ENCODE data around the gene SUV39H2. TPM values are rescaled to one million over a fixed set of nuclear protein-coding genes. Genes with fewer than 3 reads are reported as not detected.

The SUV39H2 gene
- total RNA-seq, 1 donor from 2014 or later: 79.7 TPM

DNA sequence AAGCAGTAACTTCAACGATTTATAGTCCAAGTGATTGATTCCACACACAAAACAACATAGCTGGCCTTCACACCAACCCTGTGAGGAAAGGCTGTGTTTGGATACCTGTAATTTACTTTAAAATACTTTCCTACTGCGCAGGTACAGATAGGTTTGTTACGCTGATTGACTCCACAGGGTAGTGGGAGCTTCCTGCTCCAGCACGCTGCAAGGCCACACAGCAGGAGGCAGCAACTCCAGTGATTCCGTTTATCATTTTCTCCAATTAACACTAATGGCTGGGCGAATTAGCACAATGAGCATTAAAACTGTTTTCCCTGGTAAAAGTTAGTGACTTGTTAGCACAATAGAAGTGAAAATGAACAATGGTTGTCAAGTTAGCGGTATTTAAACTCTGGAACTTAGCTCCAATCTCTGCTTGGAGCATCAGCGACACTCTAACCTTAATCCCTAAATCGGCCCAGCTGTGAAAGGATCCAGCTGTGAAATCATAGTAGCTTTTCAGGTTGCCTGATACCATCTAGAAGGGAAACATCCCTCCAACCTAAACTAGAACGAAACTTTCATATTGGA is 74.3 kb downstream of the SUV39H2 start:
- Mint-ChIP-seq H3K4me3 (peak overlapping the region; percentile 98), H3K27me3 (ENCODE audit: low read depth) (no peaks in the 10 kb centered on the region), H3K27ac (ENCODE audit: unreplicated experiment) (no peak overlapping the region), H3K4me1 (peaks cover 27% of the 10 kb centered on the region), H3K9me3 (no peaks in the 10 kb centered on the region), H3K36me3 (ENCODE audit: low read depth) (no peaks in the 10 kb centered on the region)
- DNase-seq (ENCODE audit: low read depth, low spot score): no peak
- TF ChIP-seq, protein P1, sequence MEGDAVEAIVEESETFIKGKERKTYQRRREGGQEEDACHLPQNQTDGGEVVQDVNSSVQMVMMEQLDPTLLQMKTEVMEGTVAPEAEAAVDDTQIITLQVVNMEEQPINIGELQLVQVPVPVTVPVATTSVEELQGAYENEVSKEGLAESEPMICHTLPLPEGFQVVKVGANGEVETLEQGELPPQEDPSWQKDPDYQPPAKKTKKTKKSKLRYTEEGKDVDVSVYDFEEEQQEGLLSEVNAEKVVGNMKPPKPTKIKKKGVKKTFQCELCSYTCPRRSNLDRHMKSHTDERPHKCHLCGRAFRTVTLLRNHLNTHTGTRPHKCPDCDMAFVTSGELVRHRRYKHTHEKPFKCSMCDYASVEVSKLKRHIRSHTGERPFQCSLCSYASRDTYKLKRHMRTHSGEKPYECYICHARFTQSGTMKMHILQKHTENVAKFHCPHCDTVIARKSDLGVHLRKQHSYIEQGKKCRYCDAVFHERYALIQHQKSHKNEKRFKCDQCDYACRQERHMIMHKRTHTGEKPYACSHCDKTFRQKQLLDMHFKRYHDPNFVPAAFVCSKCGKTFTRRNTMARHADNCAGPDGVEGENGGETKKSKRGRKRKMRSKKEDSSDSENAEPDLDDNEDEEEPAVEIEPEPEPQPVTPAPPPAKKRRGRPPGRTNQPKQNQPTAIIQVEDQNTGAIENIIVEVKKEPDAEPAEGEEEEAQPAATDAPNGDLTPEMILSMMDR (conservative IDR thresholded peaks at IDR 0.05): no peak

DNA sequence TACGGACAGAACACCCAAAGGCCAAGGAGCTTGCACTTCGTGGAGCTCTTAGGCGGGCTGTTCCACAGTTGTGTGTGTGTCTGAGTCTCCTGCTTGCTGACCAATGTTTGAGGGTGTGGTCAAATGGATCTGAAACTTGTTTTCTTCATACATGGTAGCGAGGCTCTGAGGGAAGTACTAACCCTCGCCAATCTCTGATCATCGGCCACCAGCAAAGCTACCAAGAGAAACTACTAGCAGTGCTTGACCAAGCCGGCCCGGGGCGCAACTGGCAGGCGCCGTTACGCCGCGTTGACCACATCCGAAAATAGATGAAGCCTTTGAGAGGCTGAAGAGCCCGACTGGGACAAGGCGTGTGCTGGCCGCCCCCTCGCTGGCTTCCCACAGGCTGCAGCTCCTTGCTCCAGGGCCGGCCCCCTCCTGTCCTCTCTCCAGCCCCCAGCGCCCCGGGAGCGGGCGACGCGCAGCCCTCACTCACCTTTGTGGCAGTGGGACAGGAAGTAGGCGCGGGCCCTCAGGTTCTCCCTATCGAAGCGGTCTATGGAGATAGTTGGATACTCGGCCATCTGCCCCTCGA is 74.8 kb downstream of the SUV39H2 start:
- peak overlapping the region; percentile 98 for H3K4me3 Mint-ChIP-seq
- H3K27ac Mint-ChIP-seq (ENCODE audit: unreplicated experiment): peak overlapping the region; percentile 96
- H3K9me3 Mint-ChIP-seq: no peaks in the 10 kb centered on the region
- TF ChIP-seq, protein P1 (conservative IDR thresholded peaks at IDR 0.05): no peak
- no peaks in the 10 kb centered on the region for H3K36me3 Mint-ChIP-seq (ENCODE audit: low read depth)
- peaks cover 27% of the 10 kb centered on the region for H3K4me1 Mint-ChIP-seq
- DNase-seq (ENCODE audit: low read depth, low spot score): no peak
- no peaks in the 10 kb centered on the region for H3K27me3 Mint-ChIP-seq (ENCODE audit: low read depth)

Other genes starting within 250 kb of the SUV39H2 start
- gene FAM107B, start 104.0 kb upstream of the SUV39H2 start, total RNA-seq: 39.0 and 45.9 TPM in 2 replicates
- gene CDNF, start 40.8 kb upstream of the SUV39H2 start, total RNA-seq: 1.1 and 1.5 TPM in 2 replicates
- gene HSPA14, start 40.6 kb upstream of the SUV39H2 start, total RNA-seq: 24.2 and 24.5 TPM in 2 replicates
- gene MSANTD7, start 40.6 kb upstream of the SUV39H2 start, total RNA-seq: 24.7 and 27.5 TPM in 2 replicates
- 10.9 and 12.9 TPM in 2 replicates for gene DCLRE1C, start 75.2 kb downstream of the SUV39H2 start, total RNA-seq
- 0.71 and 1.6 TPM in 2 replicates for gene MEIG1, start 80.5 kb downstream of the SUV39H2 start, total RNA-seq
- not detected in 2 replicates for gene OLAH, start 165.1 kb downstream of the SUV39H2 start, total RNA-seq
- gene ACBD7, start 209.9 kb downstream of the SUV39H2 start, total RNA-seq: 11.8 and 12.0 TPM in 2 replicates
- 15.0 and 15.9 TPM in 2 replicates for gene RPP38, start 218.5 kb downstream of the SUV39H2 start, total RNA-seq